Cardiac septum (tissue), 1 donor: ENCODE data around the gene DBR1. TPM values are rescaled to one million over a fixed set of nuclear protein-coding genes. Genes with fewer than 3 reads are reported as not detected.
A peak's percentile ranks its signal among the peaks of the same experiment; 100 is the strongest.

Experiments
- DNase-seq: peaks from one replicate; pipeline ENCODE4 v3.0.0-alpha.2; 2020; ENCODE audit warnings: low spot score
- intact Hi-C: fragments of 100-400 bp; cut with DNase I; formaldehyde crosslinking; loops from one replicate; pipeline ENCODE4 v1.14.0; 2022
- long read RNA-seq: library from polyadenylated mRNA; unstranded; transcript quantifications from one replicate; pipeline ENCODE4 v2.0.0, GENCODE V29; 2021
- total RNA-seq: library from RNA; stranded (reverse); fragmentation: NEBNext Ultra II Directional; extraction: Animal tissue kit (Norgen Biotek cat#: 25700); gene quantifications from one replicate; pipeline ENCODE4 v1.2.1, GENCODE V29; 2021
- donor health status: DM: no; HTN: no; CAD: no.

Gene DBR1
- 7.4 TPM for total RNA-seq
- long read RNA-seq, transcript DBR1-201 (8 exons, 2,666 nt): major isoform, 5 of 5 reads
- long read RNA-seq, partial matches to known transcripts: 0 of 5 reads
- long read RNA-seq, other reads (novel, unspliced or antisense): 0 of 5 reads

- intact Hi-C loops: loop anchor here (5.0 kb wide), 1 partner anchor 107 kb away; no protein-coding TSS in a partner anchor
- DNase-seq: peak; percentile 82
Measured at GRCh38 chr3:138174421-138175131, at the start of gene DBR1. Gene DBR1 (minus strand): TSS chr3:138174921. CDS start chr3:138174795, 126 bp downstream.

GRCh38 chr3:138222942-138223287 lies 48.2 kb upstream of the DBR1 start:
- DNase-seq: no peak
- intact Hi-C loops: no loop called here

GRCh38 chr3:138222131-138222941 lies 47.6 kb upstream of the DBR1 start:
- no peak for DNase-seq
- intact Hi-C loops: no loop called here

- no peak for DNase-seq
- intact Hi-C loops: no loop called here
Measured at GRCh38 chr3:138220788-138221187, 46.1 kb upstream of the DBR1 start.

- intact Hi-C loops: no loop called here
- DNase-seq: no peak
Measured at GRCh38 chr3:138220242-138220641, 45.5 kb upstream of the DBR1 start.

- intact Hi-C loops: no loop called here
- no peak for DNase-seq
Measured at GRCh38 chr3:138219255-138219654, 44.5 kb upstream of the DBR1 start.

GRCh38 chr3:138213398-138214085 lies 38.8 kb upstream of the DBR1 start:
- intact Hi-C loops: no loop called here
- DNase-seq: no peak

- intact Hi-C loops: no loop called here
Measured at GRCh38 chr3:138210528-138210927, 35.8 kb upstream of the DBR1 start.

GRCh38 chr3:138206196-138206595 lies 31.5 kb upstream of the DBR1 start:
- DNase-seq: no peak
- intact Hi-C loops: no loop called here

More at GRCh38 chr3:138210528-138210927, 35.8 kb upstream of the DBR1 start:
- no peak for DNase-seq

- intact Hi-C loops: no loop called here
- DNase-seq: no peak
Measured at GRCh38 chr3:138205527-138205926, 30.8 kb upstream of the DBR1 start.

- intact Hi-C loops: no loop called here
Measured at GRCh38 chr3:138203938-138204337, 29.2 kb upstream of the DBR1 start.

GRCh38 chr3:138202945-138203701 lies 28.4 kb upstream of the DBR1 start:
- DNase-seq: no peak

More at GRCh38 chr3:138203938-138204337, 29.2 kb upstream of the DBR1 start:
- no peak for DNase-seq

GRCh38 chr3:138200424-138200823 lies 25.7 kb upstream of the DBR1 start:
- no peak for DNase-seq
- intact Hi-C loops: no loop called here

More at GRCh38 chr3:138202945-138203701, 28.4 kb upstream of the DBR1 start:
- intact Hi-C loops: no loop called here

- no peak for DNase-seq
- intact Hi-C loops: no loop called here
Measured at GRCh38 chr3:138199851-138200250, 25.1 kb upstream of the DBR1 start.

GRCh38 chr3:138197524-138197923 lies 22.8 kb upstream of the DBR1 start:
- intact Hi-C loops: no loop called here
- DNase-seq: no peak

GRCh38 chr3:138197058-138197457 lies 22.3 kb upstream of the DBR1 start:
- intact Hi-C loops: no loop called here
- DNase-seq: no peak

- DNase-seq: no peak
- intact Hi-C loops: no loop called here
Measured at GRCh38 chr3:138196023-138196422, 21.3 kb upstream of the DBR1 start.

- DNase-seq: no peak
- intact Hi-C loops: no loop called here
Measured at GRCh38 chr3:138195481-138195880, 20.8 kb upstream of the DBR1 start.

- DNase-seq: no peak
Measured at GRCh38 chr3:138188013-138188730, 13.5 kb upstream of the DBR1 start.

More at GRCh38 chr3:138188013-138188730, 13.5 kb upstream of the DBR1 start:
- intact Hi-C loops: loop anchor here (10.0 kb wide), 1 partner anchor 147 kb away; no protein-coding TSS in a partner anchor
